IMR-90 (cell line): ENCODE measurements around the gene LIMK2. TPM values are rescaled to one million over a fixed set of nuclear protein-coding genes. Genes with fewer than 3 reads are reported as not detected.

ENCODE experiments used
- ATAC-seq: fragments of 200-7000 bp; cut with Tn5 transposase; 2 replicates; pipeline ENCODE4 v1.9.1; 2020; ENCODE audit warnings: low read depth, mild to moderate bottlenecking, moderate library complexity
- BruUV-seq: library from RNA; stranded (reverse); fragments of 400-500 nt; replicated peaks from 2 replicates; lab custom pipeline; 2021; lab: Mats Ljungman, UMichigan
- CTCF ChIA-PET: fragments of 300-600 bp; formaldehyde crosslinking; extraction: SDS; loops from one replicate; lab custom pipeline; 2021; ENCODE audit warnings: antibody characterized with exemption; lab: Yijun Ruan, JAX
- POLR2A ChIA-PET: fragments of 300-600 bp; sonication (Branson Sonifier 250); formaldehyde crosslinking; loops from one replicate; lab custom pipeline; 2022; ENCODE audit warnings: antibody characterized with exemption; ENCODE audit not compliant: unreplicated experiment; lab: Charles Lee
- DNase-seq: peaks from one replicate; pipeline ENCODE4 v3.0.0; 2013
- H2AFZ ChIP-seq: replicated peaks from 2 replicates; pipeline ENCODE3; 2013; ENCODE audit warnings: low read length, mild to moderate bottlenecking; ENCODE audit not compliant: poor library complexity
- H2AK5ac ChIP-seq: 2 replicates; pipeline ENCODE4 v1.6.1; 2013; ENCODE audit warnings: low read depth, low read length, inconsistent platforms
- H2AK9ac ChIP-seq: replicated peaks from 2 replicates; pipeline ENCODE3; 2013; ENCODE audit warnings: mild to moderate bottlenecking, low read depth, low read length, moderate library complexity; ENCODE audit not compliant: poor library complexity
- H2BK120ac ChIP-seq: 2 replicates; pipeline ENCODE4 v1.6.1; 2013; ENCODE audit warnings: low read depth, low read length, inconsistent platforms
- H2BK15ac ChIP-seq: 3 replicates; pipeline ENCODE4 v1.6.1; 2013; ENCODE audit warnings: low read depth, low read length, inconsistent platforms
- H2BK20ac ChIP-seq: 2 replicates; pipeline ENCODE4 v1.6.1; 2013; ENCODE audit warnings: low read depth, mild to moderate bottlenecking, inconsistent platforms, low read length, moderate library complexity
- H2BK5ac ChIP-seq: 2 replicates; pipeline ENCODE4 v1.6.1; 2013; ENCODE audit warnings: mild to moderate bottlenecking, low read depth, low read length, inconsistent platforms; ENCODE audit not compliant: poor library complexity, severe bottlenecking
- H3K14ac ChIP-seq: replicated peaks from 2 replicates; pipeline ENCODE4 v1.6.1; 2013; ENCODE audit warnings: low read depth, low read length, inconsistent platforms
- H3K18ac ChIP-seq: 2 replicates; pipeline ENCODE4 v1.6.1; 2013; ENCODE audit warnings: low read depth, low read length, control low read depth
- H3K23ac ChIP-seq: 2 replicates; pipeline ENCODE4 v1.6.1; 2013; ENCODE audit warnings: low read depth, low read length, inconsistent platforms
- H3K27ac ChIP-seq: 2 replicates; pipeline ENCODE4 v1.5.1; 2013; ENCODE audit warnings: mild to moderate bottlenecking, control low read depth, low read length; ENCODE audit not compliant: insufficient read depth
- H3K27me3 ChIP-seq: 2 replicates; pipeline ENCODE4 v1.6.1; 2013; ENCODE audit warnings: low read length; ENCODE audit not compliant: control insufficient read depth, insufficient read depth
- H3K36me3 ChIP-seq: 2 replicates; pipeline ENCODE4 v1.6.1; 2013; ENCODE audit warnings: low read length, mixed read lengths; ENCODE audit not compliant: control insufficient read depth, insufficient read depth
- H3K4ac ChIP-seq: 2 replicates; pipeline ENCODE4 v1.6.1; 2013; ENCODE audit warnings: low read depth, low read length, inconsistent platforms
- H3K4me1 ChIP-seq: 2 replicates; pipeline ENCODE4 v1.6.1; 2013; ENCODE audit warnings: low read length, mixed read lengths; ENCODE audit not compliant: control insufficient read depth, insufficient read depth
- H3K4me2 ChIP-seq: 2 replicates; pipeline ENCODE4 v1.6.1; 2013; ENCODE audit warnings: low read depth, mild to moderate bottlenecking, control low read depth, low read length, moderate library complexity
- H3K4me3 ChIP-seq: 2 replicates; pipeline ENCODE4 v1.5.1; 2013; ENCODE audit warnings: low read depth, mild to moderate bottlenecking, control low read depth, low read length, moderate library complexity; ENCODE audit not compliant: insufficient read depth
- H3K56ac ChIP-seq: 2 replicates; pipeline ENCODE4 v1.6.1; 2013; ENCODE audit warnings: low read length, inconsistent platforms; ENCODE audit not compliant: insufficient read depth; ENCODE audit errors: extremely low read depth
- H3K79me1 ChIP-seq, 2 experiments: 2 replicates each; pipeline ENCODE4 v1.6.1; 2013; ENCODE audit warnings: low read length in 2 of 2, inconsistent platforms in 1 of 2, low read depth in 1 of 2
- H3K9ac ChIP-seq: 2 replicates; pipeline ENCODE4 v1.6.1; 2013; ENCODE audit warnings: low read depth, low read length, control low read depth
- H3K9me1 ChIP-seq: 2 replicates; pipeline ENCODE4 v1.6.1; 2013; ENCODE audit warnings: low read length, inconsistent platforms; ENCODE audit not compliant: insufficient read depth
- H3K9me3 ChIP-seq: 2 replicates; pipeline ENCODE4 v1.6.1; 2013; ENCODE audit warnings: low read length; ENCODE audit not compliant: control insufficient read depth, insufficient read depth
- H4K20me1 ChIP-seq: 2 replicates; pipeline ENCODE4 v1.6.1; 2013; ENCODE audit warnings: low read length, inconsistent platforms; ENCODE audit not compliant: insufficient read depth
- H4K5ac ChIP-seq: 2 replicates; pipeline ENCODE4 v1.6.1; 2013; ENCODE audit warnings: mild to moderate bottlenecking, low read depth, low read length, control low read depth
- H4K8ac ChIP-seq, 2 experiments: 2 replicates each; pipeline ENCODE4 v1.6.1; 2013; ENCODE audit warnings: low read depth in 2 of 2, low read length in 2 of 2, control low read depth in 1 of 2, inconsistent platforms in 1 of 2
- H4K91ac ChIP-seq: 2 replicates; pipeline ENCODE4 v1.6.1; 2013; ENCODE audit warnings: low read depth, low read length, inconsistent platforms; ENCODE audit not compliant: insufficient read depth
- CEBPB ChIP-seq: IDR thresholded peaks from 2 replicates; pipeline ENCODE4 v1.6.1; 2012; ENCODE audit warnings: low read depth, low read length, improper control_type of control experiment
- WGBS, 2 experiments: methylation state at CpG; one replicate each; pipeline versions ENCODE4 v1.1.5 to v1.1.7; 2013; ENCODE audit warnings: missing lambda C conversion rate in 2 of 2; ENCODE audit not compliant: insufficient read length in 1 of 2; ENCODE audit errors: extremely low coverage in 2 of 2; 5-methylcytosine and 5-hydroxymethylcytosine counted together
- dilution Hi-C: fragments of 300-500 bp; cut with HindIII; formaldehyde crosslinking; loops from one replicate; pipeline ENCODE4 v1.14.3; 2018; ENCODE audit warnings: low sequenced_read_pairs; ENCODE audit not compliant: unreplicated experiment
- in situ Hi-C: fragments of 300-500 bp; cut with MboI; formaldehyde crosslinking; loops from 3 replicates; pipeline ENCODE4 v1.14.3; 2019; ENCODE audit warnings: low sequenced_read_pairs, inconsistent platforms, mixed read lengths
- intact Hi-C: fragments of 100-400 bp; cut with micrococcal nuclease; formaldehyde crosslinking; loops from 2 replicates; pipeline ENCODE4 v1.10.0; 2022
- polyA plus RNA-seq, 3 experiments: library from polyadenylated mRNA; depleted of rRNA; stranded (reverse); fragments of >200 nt; gene quantifications; 2 replicates each; pipeline ENCODE4 v1.2.3, GENCODE V29; 2012; ENCODE audit warnings: low replicate concordance in 1 of 3
- total RNA-seq: library from RNA; depleted of rRNA; stranded (reverse); fragments of >200 nt; gene quantifications from 2 replicates; pipeline ENCODE4 v1.2.3, GENCODE V29; 2012
- TF ChIP-seq, protein P1 (sequence below): conservative IDR thresholded peaks from 2 replicates; pipeline ENCODE4 v1.5.1; 2012; ENCODE audit warnings: mild to moderate bottlenecking, low read depth, low read length, improper control_type of control experiment

LIMK2 gene
- total and polyA plus RNA-seq, 2 of the 4 experiments (the other 2 are of a cell fraction), result 14.5 to 31.9 TPM

DNA sequence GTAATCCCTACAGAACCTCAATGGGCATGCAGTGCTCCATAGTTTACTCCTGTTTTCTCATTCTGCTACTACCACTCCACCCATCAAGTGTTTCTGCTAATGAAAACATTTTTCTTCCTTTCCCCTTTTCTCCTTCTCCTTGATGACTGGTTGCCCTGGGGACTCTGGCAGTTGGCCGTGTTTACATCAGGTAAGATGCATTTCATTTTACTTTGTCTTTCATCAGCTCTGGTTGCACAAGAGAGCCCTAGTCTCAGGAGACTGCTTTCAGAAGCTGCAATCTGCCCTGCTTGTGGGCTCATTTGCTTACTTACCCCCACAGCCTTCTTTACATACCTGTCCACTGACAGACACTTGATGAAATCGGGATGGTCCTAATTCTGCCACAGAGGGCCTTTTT lies 19.6 kb upstream of the LIMK2 start:
- Histone ChIP-seq H3K4me3 (no peak overlapping the region), H3K4me2 (peak overlapping the region; percentile 10; the same call in 1 of the 2 replicates), H4K5ac (no peak overlapping the region), H3K4ac (no peak overlapping the region), H3K36me3 (peaks cover 22% of the 10 kb centered on the region), H3K79me1 (peaks cover 25 to 65% of the 10 kb centered on the region in 2 experiments), H2BK20ac (no peak overlapping the region), H4K8ac (peak overlapping the region in 1 of 2 experiments; percentile 29; a peak in 2 of 4 replicates), H2AK9ac (no peak overlapping the region), H3K4me1 (peaks cover 9% of the 10 kb centered on the region), H2AK5ac (peak overlapping the region; percentile 7; the same call in 1 of the 2 replicates), H3K9me3 (no peaks in the 10 kb centered on the region), H3K27me3 (no peaks in the 10 kb centered on the region), H2BK15ac (no peak overlapping the region), H2BK5ac (peak overlapping the region; percentile 22), H3K23ac (0 out of 2 replicates have a peak overlapping the region, but pooled peaks have one; percentile 70), H4K20me1 (peaks cover 18% of the 10 kb centered on the region; the same call in 1 of the 2 replicates), H3K14ac (no peak overlapping the region), H2BK120ac (peak overlapping the region; percentile 25; the same call in 1 of the 2 replicates), H4K91ac (no peak overlapping the region), H3K18ac (no peak overlapping the region), H3K27ac (peak overlapping the region; percentile 25; the same call in 1 of the 2 replicates), H3K56ac (no peak overlapping the region), H2AFZ (no peak overlapping the region), H3K9me1 (peaks cover 7% of the 10 kb centered on the region; the same call in 1 of the 2 replicates), H3K9ac (no peak overlapping the region)
- intact Hi-C loops (no loop called here), dilution Hi-C loops (no loop called here), in situ Hi-C loops (no loop called here)
- WGBS, 2 experiments, result 71% methylated on average over 1 of the region's 2 CpGs; no CpG with 5 or more reads in 1 of the 2 experiments
- CTCF ChIA-PET, result no interaction called here
- TF ChIP-seq, protein P1, sequence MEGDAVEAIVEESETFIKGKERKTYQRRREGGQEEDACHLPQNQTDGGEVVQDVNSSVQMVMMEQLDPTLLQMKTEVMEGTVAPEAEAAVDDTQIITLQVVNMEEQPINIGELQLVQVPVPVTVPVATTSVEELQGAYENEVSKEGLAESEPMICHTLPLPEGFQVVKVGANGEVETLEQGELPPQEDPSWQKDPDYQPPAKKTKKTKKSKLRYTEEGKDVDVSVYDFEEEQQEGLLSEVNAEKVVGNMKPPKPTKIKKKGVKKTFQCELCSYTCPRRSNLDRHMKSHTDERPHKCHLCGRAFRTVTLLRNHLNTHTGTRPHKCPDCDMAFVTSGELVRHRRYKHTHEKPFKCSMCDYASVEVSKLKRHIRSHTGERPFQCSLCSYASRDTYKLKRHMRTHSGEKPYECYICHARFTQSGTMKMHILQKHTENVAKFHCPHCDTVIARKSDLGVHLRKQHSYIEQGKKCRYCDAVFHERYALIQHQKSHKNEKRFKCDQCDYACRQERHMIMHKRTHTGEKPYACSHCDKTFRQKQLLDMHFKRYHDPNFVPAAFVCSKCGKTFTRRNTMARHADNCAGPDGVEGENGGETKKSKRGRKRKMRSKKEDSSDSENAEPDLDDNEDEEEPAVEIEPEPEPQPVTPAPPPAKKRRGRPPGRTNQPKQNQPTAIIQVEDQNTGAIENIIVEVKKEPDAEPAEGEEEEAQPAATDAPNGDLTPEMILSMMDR, result no peak
- TF ChIP-seq CEBPB, result peak; percentile 94
- peak; percentile 77 for DNase-seq
- no TSS peak for BruUV-seq
- ATAC-seq, result peak; percentile 53
- POLR2A ChIA-PET, result no interaction called here
